Raji (cell line): Measurements from ENCODE around the gene FPGS.

ENCODE experiments used
- POLR2A ChIP-seq: IDR thresholded peaks from 2 replicates; pipeline ENCODE4 v1.6.1; 2011; ENCODE audit warnings: low read depth, low read length, control low read depth; ENCODE audit not compliant: insufficient read depth

Gene FPGS

GRCh38 chr9:127802576-127803443 is at the start of gene FPGS:
TSS of gene FPGS (plus strand) at chr9:127802882. CDS start at chr9:127802925, 43 bp downstream.
- peak; percentile 84 for TF ChIP-seq POLR2A

- no peak for TF ChIP-seq POLR2A
These were observed 49.5 kb upstream of the FPGS start for GRCh38 chr9:127753148-127753547.

- TF ChIP-seq POLR2A = no peak
These were observed 49.1 kb upstream of the FPGS start for GRCh38 chr9:127753622-127754021.

- TF ChIP-seq POLR2A = no peak
These were observed 48.3 kb upstream of the FPGS start for GRCh38 chr9:127754099-127755060.

GRCh38 chr9:127755061-127756060 is 47.3 kb upstream of the FPGS start:
- no peak for TF ChIP-seq POLR2A

- TF ChIP-seq POLR2A = no peak
These were observed 46.4 kb upstream of the FPGS start for GRCh38 chr9:127756233-127756632.

GRCh38 chr9:127758843-127759242 is 43.8 kb upstream of the FPGS start:
- no peak for TF ChIP-seq POLR2A

GRCh38 chr9:127761061-127761460 is 41.6 kb upstream of the FPGS start:
- no peak for TF ChIP-seq POLR2A

GRCh38 chr9:127761491-127761956 is 41.2 kb upstream of the FPGS start:
- no peak for TF ChIP-seq POLR2A

GRCh38 chr9:127762111-127762676 is 40.5 kb upstream of the FPGS start:
- TF ChIP-seq POLR2A = no peak

GRCh38 chr9:127763918-127764384 is 38.7 kb upstream of the FPGS start:
- no peak for TF ChIP-seq POLR2A

- no peak for TF ChIP-seq POLR2A
These were observed 37.3 kb upstream of the FPGS start for GRCh38 chr9:127765418-127765817.

- TF ChIP-seq POLR2A = no peak
These were observed 35.3 kb upstream of the FPGS start for GRCh38 chr9:127767410-127767809.

- no peak for TF ChIP-seq POLR2A
These were observed 34.8 kb upstream of the FPGS start for GRCh38 chr9:127767909-127768331.
